Mucosa of stomach (tissue), 1 donor: Measurements from ENCODE around the gene ZBTB16.

ENCODE experiments used
- H3K27me3 ChIP-seq: one replicate; pipeline ENCODE4 v1.7.0; 2013; ENCODE audit warnings: mild to moderate bottlenecking, low read length; ENCODE audit not compliant: control insufficient read depth, insufficient read depth
- H3K36me3 ChIP-seq: one replicate; pipeline ENCODE4 v1.7.0; 2013; ENCODE audit warnings: low read length; ENCODE audit not compliant: control insufficient read depth, insufficient read depth
- H3K4me1 ChIP-seq: one replicate; pipeline ENCODE4 v1.7.0; 2013; ENCODE audit warnings: mild to moderate bottlenecking, low read length; ENCODE audit not compliant: control insufficient read depth, insufficient read depth
- H3K4me3 ChIP-seq: one replicate; pipeline ENCODE4 v1.7.0; 2013; ENCODE audit warnings: low read length
- H3K9ac ChIP-seq: one replicate; pipeline ENCODE4 v1.7.0; 2013; ENCODE audit warnings: mild to moderate bottlenecking, low read length, moderate library complexity
- H3K9me3 ChIP-seq: one replicate; pipeline ENCODE4 v1.7.0; 2013; ENCODE audit warnings: mild to moderate bottlenecking, low read length, moderate library complexity; ENCODE audit not compliant: control insufficient read depth
- donor health status: Pancreatic carcinoma.

Gene ZBTB16

DNA sequence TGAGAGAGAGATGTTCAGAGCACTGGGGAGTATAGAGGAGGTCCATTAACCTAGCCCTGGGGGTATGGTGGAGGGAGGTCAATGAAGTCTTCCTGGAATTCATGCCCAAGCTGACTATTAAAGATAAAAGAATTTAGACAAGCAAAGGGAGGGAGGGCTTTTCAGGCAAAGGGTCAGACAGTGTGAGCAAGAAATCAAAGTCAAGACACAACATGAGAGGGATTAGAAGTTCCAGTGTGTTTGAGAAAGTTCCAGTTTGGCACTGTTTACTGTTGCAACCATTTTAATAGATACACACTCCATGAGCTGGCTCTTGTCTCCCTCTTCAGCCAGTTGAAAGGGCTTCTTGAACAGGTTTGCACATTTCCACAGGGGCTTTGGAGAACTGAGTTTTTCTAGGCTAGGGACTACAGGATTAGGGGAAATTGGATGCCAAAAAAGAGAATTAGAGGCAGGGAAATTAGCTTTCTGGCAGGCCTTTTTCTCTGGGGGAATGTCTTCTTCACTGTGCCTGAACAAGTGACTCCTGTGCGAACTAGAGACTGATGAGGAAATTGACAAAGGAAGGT is 222.0 kb downstream of the ZBTB16 start:
- Histone ChIP-seq H3K9me3 (no peaks in the 10 kb centered on the region), H3K4me3 (no peak overlapping the region), H3K27me3 (no peaks in the 10 kb centered on the region), H3K9ac (no peak overlapping the region), H3K4me1 (peaks cover 15% of the 10 kb centered on the region), H3K36me3 (no peaks in the 10 kb centered on the region)

DNA sequence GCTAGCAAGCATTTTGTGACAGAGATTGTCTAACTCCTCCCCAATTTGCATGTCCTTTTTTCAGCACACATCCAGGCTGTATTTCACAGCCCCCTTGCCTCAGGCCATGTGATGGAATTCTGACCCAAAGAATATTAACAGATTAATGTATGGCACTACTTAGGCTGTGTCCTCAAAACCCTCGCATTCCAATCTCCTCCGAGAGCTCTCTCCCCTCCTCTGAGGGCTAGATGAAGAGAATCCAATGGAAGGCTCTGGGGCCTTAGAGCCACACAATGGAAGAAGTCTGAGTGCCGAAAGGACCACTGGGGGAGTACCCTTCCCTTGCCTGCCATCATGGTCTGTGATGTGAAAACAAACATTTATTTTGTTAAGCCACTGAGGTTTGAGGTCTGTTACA is 223.0 kb downstream of the ZBTB16 start:
- no peaks in the 10 kb centered on the region for H3K27me3 ChIP-seq
- no peak overlapping the region for H3K9ac ChIP-seq
- peaks cover 15% of the 10 kb centered on the region for H3K4me1 ChIP-seq
- no peaks in the 10 kb centered on the region for H3K9me3 ChIP-seq
- H3K36me3 ChIP-seq, result no peaks in the 10 kb centered on the region
- no peak overlapping the region for H3K4me3 ChIP-seq

DNA sequence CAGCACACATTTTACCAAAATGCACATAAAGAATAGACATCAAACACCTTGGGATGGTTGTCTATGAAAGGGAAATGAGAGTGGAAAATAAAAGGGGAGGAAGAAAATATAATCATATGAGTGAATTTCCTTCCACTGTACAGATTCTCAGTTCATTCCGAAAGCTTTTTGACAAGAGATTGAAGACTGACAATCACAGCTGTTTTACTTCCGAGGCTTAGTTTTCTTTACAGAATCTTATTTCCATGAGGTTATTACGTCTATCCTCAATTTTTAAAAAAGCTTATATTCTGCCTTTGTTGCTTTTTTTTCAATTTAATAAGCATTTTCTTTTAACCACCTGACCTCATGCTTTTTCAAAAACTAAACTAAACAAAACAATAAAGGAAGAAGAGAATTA is 223.9 kb downstream of the ZBTB16 start:
- Histone ChIP-seq H3K9ac (no peak overlapping the region), H3K27me3 (no peaks in the 10 kb centered on the region), H3K4me1 (peaks cover 15% of the 10 kb centered on the region), H3K4me3 (no peak overlapping the region), H3K36me3 (no peaks in the 10 kb centered on the region), H3K9me3 (no peaks in the 10 kb centered on the region)

DNA sequence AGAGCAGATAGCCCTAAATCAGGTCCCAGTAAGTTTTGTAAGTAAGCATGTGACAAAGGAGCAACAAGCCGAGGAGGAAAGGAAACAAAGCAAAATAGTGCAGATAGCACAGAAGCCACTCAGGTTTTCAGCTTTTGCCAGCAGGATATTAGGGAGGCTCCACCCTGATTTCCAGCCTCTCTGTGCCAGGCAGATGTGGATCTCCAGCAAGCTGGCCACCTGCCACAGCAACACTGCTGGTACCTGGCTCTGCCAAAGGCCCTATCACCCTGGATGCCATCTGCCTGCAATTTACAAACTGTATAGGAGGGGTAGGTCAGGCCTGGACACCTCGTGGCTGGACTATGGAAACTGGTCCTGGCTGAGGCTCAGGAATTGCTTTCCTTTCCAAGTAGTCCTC is 224.5 kb downstream of the ZBTB16 start:
- peaks cover 15% of the 10 kb centered on the region for H3K4me1 ChIP-seq
- no peaks in the 10 kb centered on the region for H3K36me3 ChIP-seq
- H3K4me3 ChIP-seq, result no peak overlapping the region
- H3K9ac ChIP-seq, result no peak overlapping the region
- no peaks in the 10 kb centered on the region for H3K9me3 ChIP-seq
- no peaks in the 10 kb centered on the region for H3K27me3 ChIP-seq

DNA sequence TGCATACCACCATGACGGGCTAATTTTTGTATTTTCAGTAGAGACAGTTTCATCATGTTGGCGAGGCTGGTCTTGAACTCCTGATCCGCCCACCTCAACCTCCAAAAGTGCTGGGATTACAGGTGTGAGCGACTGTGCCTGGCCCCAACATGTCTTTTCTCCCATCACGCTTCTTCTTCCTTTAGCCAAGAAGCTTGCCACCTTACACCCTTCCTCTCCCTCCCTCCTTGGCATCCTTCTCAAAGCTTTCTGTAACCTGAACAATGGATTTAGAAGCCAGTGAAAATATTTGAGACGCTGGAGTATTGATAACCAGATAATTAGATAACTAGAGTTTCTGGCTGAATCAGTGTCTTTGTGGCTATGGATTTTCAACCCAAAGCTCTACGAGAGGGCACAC is 225.4 kb downstream of the ZBTB16 start:
- Histone ChIP-seq H3K4me3 (no peak overlapping the region), H3K27me3 (no peaks in the 10 kb centered on the region), H3K36me3 (no peaks in the 10 kb centered on the region), H3K4me1 (peaks cover 15% of the 10 kb centered on the region), H3K9ac (no peak overlapping the region), H3K9me3 (no peaks in the 10 kb centered on the region)

DNA sequence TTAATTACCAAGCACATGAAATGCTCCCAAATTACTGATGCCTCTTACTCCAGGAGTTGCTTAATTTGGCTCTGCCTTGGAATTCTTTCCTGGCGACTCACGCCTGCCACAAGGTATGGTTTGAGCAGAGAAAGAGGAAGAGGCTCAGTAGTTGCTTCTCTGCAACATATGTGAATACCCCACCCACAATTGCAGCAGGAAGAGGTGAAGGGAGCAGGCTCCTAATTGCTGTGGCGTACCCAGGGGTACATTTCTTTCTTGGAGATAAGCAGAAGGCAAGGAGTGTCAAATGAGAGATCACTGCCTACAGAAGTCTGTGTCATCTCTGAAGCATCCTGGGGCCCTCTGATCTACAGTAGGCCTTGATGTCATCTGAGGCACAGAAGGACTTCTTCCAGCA is 226.1 kb downstream of the ZBTB16 start:
- Histone ChIP-seq H3K27me3 (no peaks in the 10 kb centered on the region), H3K4me1 (peaks cover 10% of the 10 kb centered on the region), H3K9me3 (no peaks in the 10 kb centered on the region), H3K36me3 (no peaks in the 10 kb centered on the region), H3K4me3 (no peak overlapping the region), H3K9ac (no peak overlapping the region)

DNA sequence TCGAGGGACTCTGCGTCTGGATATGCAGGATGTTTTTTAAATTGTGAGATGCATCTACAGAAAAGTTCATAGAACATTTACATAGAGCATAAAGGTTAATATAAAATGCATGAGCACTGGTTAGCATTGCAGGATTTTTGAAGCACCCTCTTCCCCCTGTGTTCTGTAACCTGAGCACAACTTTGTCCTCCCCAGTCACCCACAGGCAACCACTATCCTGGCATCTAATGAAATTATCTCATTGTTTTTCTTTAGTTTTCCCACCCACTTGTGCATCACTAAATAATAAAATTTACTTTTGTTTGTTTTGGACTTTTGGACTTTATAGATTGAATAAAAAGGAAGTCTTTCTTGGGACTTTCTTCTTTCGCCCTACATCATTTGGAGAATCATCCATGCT is 226.7 kb downstream of the ZBTB16 start:
- Histone ChIP-seq H3K4me3 (no peak overlapping the region), H3K4me1 (peaks cover 6% of the 10 kb centered on the region), H3K36me3 (no peaks in the 10 kb centered on the region), H3K9me3 (no peaks in the 10 kb centered on the region), H3K27me3 (no peaks in the 10 kb centered on the region), H3K9ac (no peak overlapping the region)

DNA sequence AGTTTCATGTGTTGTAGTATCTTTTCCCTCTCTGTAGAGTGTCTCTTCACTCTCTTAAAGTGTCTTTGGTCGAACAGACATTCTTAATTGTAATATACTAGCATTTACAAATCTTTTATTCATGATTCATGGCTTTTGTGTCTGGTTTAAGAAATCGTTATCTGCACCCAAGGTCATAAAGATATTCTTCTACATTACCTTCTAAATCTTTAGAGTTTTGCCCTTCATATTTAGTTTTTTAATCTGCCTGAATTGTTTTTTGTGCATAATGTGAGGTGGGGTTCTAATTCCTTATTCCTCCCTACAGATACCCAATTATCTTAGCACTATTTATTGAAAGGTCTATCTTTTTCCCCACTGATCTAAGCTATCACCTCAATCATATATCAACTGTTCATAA is 227.6 kb downstream of the ZBTB16 start:
- Histone ChIP-seq H3K4me1 (peaks cover 7% of the 10 kb centered on the region), H3K4me3 (no peak overlapping the region), H3K36me3 (no peaks in the 10 kb centered on the region), H3K27me3 (no peaks in the 10 kb centered on the region), H3K9ac (no peak overlapping the region), H3K9me3 (no peaks in the 10 kb centered on the region)

DNA sequence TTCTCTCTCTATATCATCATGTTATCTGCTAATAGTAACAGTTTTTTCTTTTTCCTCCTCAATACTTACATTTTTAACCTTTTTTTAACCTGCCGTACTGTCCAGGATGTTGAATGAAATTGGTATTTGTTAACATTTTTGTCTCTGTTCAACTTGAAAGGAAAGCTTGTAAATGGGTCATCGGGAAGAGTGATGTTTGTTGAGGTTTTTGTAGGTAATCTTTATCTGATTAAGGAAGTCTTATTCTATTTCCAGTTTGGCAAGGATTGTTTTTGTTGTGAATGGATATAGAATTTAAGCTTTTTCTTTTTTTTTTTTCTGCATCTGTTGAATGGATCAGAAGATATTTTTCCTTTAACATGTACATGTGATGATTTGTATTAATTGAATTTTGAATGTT is 228.6 kb downstream of the ZBTB16 start:
- H3K36me3 ChIP-seq, result no peaks in the 10 kb centered on the region
- no peak overlapping the region for H3K4me3 ChIP-seq
- H3K4me1 ChIP-seq, result peaks cover 15% of the 10 kb centered on the region
- H3K27me3 ChIP-seq, result no peaks in the 10 kb centered on the region
- H3K9me3 ChIP-seq, result no peaks in the 10 kb centered on the region
- no peak overlapping the region for H3K9ac ChIP-seq

DNA sequence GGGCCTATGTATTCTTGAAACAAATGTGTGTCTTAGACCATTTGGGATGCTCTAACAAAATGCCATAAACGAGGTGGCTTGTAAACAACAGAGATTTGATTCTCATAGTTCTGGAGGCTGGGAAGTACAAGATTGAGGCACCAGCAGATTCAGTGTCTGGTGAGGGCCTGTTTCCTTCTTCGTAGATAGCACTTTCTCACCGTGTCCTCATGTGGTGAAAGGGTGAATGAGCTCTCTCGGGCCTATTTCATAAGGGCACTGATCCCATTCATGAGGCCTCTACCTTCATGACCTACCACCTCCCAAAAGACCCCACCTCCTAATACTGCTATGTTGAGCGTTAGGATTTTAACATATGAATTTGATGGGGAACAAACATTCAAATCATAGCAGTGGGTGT is 230.3 kb downstream of the ZBTB16 start:
- H3K9ac ChIP-seq, result no peak overlapping the region

DNA sequence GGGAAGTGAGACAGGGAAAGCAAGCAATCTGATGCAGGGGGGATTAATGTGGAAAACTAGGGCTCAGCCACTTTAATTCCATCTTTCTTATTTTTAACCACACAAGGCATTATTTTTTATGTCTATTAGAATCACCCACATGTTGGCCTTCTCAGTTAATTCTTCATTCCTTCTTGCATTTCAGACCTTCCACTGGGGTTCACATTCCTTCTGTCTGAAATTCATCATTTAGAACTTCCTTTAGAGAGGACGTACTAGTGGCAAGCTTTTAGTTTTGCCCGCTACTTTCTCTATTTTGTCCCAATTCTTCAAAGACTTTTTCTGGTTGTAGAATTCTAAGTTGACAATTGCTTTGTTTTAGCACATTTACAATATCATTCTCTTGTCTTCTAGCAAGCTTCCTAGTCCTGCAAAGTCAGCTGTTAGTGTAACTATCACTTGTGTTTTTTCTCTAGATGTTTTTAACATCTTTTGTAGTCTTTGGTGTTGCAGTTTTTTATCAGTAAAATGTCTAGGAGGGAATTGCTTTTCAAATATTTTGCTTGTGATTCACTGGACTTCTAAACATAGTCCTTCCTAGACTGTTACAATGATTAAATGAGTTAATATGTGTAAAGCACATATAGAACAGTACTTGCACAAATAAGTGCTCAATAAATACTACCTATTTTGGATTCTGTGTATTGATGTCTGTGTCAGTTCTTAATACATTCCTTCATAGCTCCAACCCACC is 231.2 kb downstream of the ZBTB16 start:
- Histone ChIP-seq H3K9ac (no peak overlapping the region), H3K9me3 (no peaks in the 10 kb centered on the region), H3K4me3 (no peak overlapping the region), H3K36me3 (no peaks in the 10 kb centered on the region), H3K4me1 (peaks cover 20% of the 10 kb centered on the region), H3K27me3 (no peaks in the 10 kb centered on the region)

More for the DNA sequence above, 230.3 kb downstream of the ZBTB16 start:
- Histone ChIP-seq H3K36me3 (no peaks in the 10 kb centered on the region), H3K27me3 (no peaks in the 10 kb centered on the region), H3K4me1 (peaks cover 16% of the 10 kb centered on the region), H3K4me3 (no peak overlapping the region), H3K9me3 (no peaks in the 10 kb centered on the region)

DNA sequence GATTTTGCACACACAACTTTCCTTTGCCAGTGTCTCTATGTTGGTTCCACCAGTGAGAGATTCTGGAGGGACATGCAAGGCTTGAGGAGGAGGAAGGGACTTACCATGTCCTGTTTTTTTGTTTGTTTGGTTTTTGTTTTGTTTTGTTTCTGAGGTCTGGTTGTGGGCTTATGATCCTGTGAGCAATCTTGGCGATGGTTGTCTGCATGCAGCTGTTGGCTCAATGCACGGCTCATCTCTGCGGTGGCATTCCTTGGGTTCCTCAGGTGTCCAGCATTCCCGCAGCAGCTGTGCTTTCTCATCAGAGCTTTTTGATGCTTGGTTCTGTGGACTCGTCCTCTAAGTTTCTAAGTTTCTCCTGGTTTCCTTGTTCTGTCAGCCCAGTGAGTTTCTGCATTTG is 231.9 kb downstream of the ZBTB16 start:
- no peak overlapping the region for H3K9ac ChIP-seq
- H3K9me3 ChIP-seq, result no peaks in the 10 kb centered on the region
- H3K36me3 ChIP-seq, result no peaks in the 10 kb centered on the region
- peaks cover 20% of the 10 kb centered on the region for H3K4me1 ChIP-seq
- no peak overlapping the region for H3K4me3 ChIP-seq
- no peaks in the 10 kb centered on the region for H3K27me3 ChIP-seq
